ENCODE measurements around the gene MYF5.
"Not testable (repeated sequence)": the region's sequence is repeated elsewhere in the genome, so short reads cannot be mapped to it uniquely, and the experiment has no call there.

MYF5 gene

GRCh38 chr12:80716696-80717469 lies at the start of gene MYF5:
Gene MYF5 (plus strand): TSS chr12:80716912. CDS start chr12:80717064, 152 bp downstream.
- peak in 3 of 10 donors; percentile 54 to 79 (median 62) for DNase-seq
- intact Hi-C loops (cut with DNase I), result no loop called here

- intact Hi-C loops (cut with DNase I), result no loop called here
- no peak for DNase-seq
Measured at GRCh38 chr12:80670214-80670613, 46.5 kb upstream of the MYF5 start.

- DNase-seq, result peak in 2 of 10 donors; percentile 14 to 53
- intact Hi-C loops (cut with DNase I), result not testable (repeated sequence)
Measured at GRCh38 chr12:80676042-80676636, 40.6 kb upstream of the MYF5 start.

- no peak for DNase-seq
- intact Hi-C loops (cut with DNase I), result no loop called here
Measured at GRCh38 chr12:80676856-80677255, 39.9 kb upstream of the MYF5 start.

GRCh38 chr12:80677994-80678393 lies 38.7 kb upstream of the MYF5 start:
- no peak for DNase-seq
- intact Hi-C loops (cut with DNase I), result no loop called here

GRCh38 chr12:80679346-80680131 lies 37.2 kb upstream of the MYF5 start:
- no peak for DNase-seq
- intact Hi-C loops (cut with DNase I), result loop anchor here (10.0 kb wide), 1 partner anchor 55 kb away; no protein-coding TSS in a partner anchor

GRCh38 chr12:80681287-80681686 lies 35.4 kb upstream of the MYF5 start:
- DNase-seq, result no peak
- intact Hi-C loops (cut with DNase I), result loop anchor here (10.0 kb wide), 1 partner anchor 56 kb away; no protein-coding TSS in a partner anchor

- intact Hi-C loops (cut with DNase I), result loop anchor here (10.0 kb wide), 1 partner anchor 57 kb away; no protein-coding TSS in a partner anchor
Measured at GRCh38 chr12:80681786-80682185, 34.9 kb upstream of the MYF5 start.

GRCh38 chr12:80684077-80684495 lies 32.6 kb upstream of the MYF5 start:
- no peak for DNase-seq
- intact Hi-C loops (cut with DNase I), result loop anchor here (10.0 kb wide), 1 partner anchor 59 kb away; no protein-coding TSS in a partner anchor

More at GRCh38 chr12:80681786-80682185, 34.9 kb upstream of the MYF5 start:
- no peak for DNase-seq

GRCh38 chr12:80690090-80690489 lies 26.6 kb upstream of the MYF5 start:
- DNase-seq, result no peak

GRCh38 chr12:80690513-80690912 lies 26.2 kb upstream of the MYF5 start:
- intact Hi-C loops (cut with DNase I), result no loop called here
- DNase-seq, result no peak

More at GRCh38 chr12:80690090-80690489, 26.6 kb upstream of the MYF5 start:
- intact Hi-C loops (cut with DNase I), result no loop called here

GRCh38 chr12:80692114-80692513 lies 24.6 kb upstream of the MYF5 start:
- DNase-seq, result no peak
- intact Hi-C loops (cut with DNase I), result no loop called here

GRCh38 chr12:80697270-80697887 lies 19.3 kb upstream of the MYF5 start:
- no peak for DNase-seq
- intact Hi-C loops (cut with DNase I), result no loop called here

- intact Hi-C loops (cut with DNase I), result no loop called here
- no peak for DNase-seq
Measured at GRCh38 chr12:80698256-80698655, 18.5 kb upstream of the MYF5 start.

GRCh38 chr12:80698847-80699542 lies 17.7 kb upstream of the MYF5 start:
- intact Hi-C loops (cut with DNase I), result no loop called here
- DNase-seq, result no peak

GRCh38 chr12:80700327-80700726 lies 16.4 kb upstream of the MYF5 start:
- intact Hi-C loops (cut with DNase I), result no loop called here
- DNase-seq, result no peak

- intact Hi-C loops (cut with DNase I), result no loop called here
- no peak for DNase-seq
Measured at GRCh38 chr12:80701388-80701787, 15.3 kb upstream of the MYF5 start.

GRCh38 chr12:80702889-80703805 lies 13.6 kb upstream of the MYF5 start:
- intact Hi-C loops (cut with DNase I), result no loop called here
- DNase-seq, result no peak

GRCh38 chr12:80704420-80704819 lies 12.3 kb upstream of the MYF5 start:
- no peak for DNase-seq
- intact Hi-C loops (cut with DNase I), result no loop called here
